ENCODE measurements around the gene TAP2. TPM values are rescaled to one million over a fixed set of nuclear protein-coding genes. Genes with fewer than 3 reads are reported as not detected.

The TAP2 gene
- polyA plus RNA-seq, 2 of the 4 experiments (the other 2 are of a cell fraction): 11.4 to 15.9 TPM

DNA sequence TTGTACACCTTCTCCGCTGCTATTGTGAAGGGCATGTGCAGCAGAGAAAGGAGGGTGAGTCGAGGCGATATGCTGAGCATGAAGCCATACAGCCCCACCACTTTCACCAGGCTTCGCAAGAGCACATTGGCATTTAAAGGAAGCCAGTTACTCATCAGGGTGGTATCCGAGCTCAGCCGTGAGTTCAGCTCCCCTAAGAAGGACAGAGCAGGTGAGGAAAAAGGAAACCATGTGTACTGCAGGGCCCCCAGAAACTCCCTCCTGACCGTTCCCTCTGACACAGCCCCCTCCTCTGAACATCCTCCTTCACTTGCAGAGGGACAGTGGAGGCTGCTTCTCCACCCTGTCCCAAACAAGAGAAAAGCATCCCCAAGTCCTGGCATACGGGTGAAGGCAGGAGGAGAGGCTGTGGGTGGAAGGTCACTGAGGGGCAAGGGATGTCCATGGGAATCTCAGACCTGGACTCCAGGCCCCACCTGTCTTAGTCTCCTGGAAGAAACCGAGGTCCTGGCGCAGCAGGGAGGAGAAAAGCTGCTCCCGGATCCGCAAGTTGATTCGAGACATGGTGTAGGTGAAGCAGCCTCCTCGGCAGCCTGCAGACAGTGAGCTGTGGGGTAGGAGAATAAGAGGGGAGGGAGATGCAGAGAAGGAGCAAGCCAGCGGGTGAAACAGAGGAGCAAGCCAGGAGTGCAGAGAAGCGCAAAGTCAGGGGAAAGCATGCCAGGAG, 3.2 kb downstream of the TAP2 start:
- Histone ChIP-seq H3K4me1 (peaks cover 5% of the 10 kb centered on the region; the same call in 1 of the 3 replicates), H3K4me3 (no peak overlapping the region), H3K27ac (no peak overlapping the region), H3K9me3 (no peaks in the 10 kb centered on the region), H3K4me2 (no peak overlapping the region)
- no peak for DNase-seq (ENCODE audit: low read depth in 1 of 2, low spot score in 1 of 2)
- TF ChIP-seq RCOR1 (IDR thresholded peaks at IDR 0.05; ENCODE audit: low read depth, low read length) (no peak), EHF (CRISPR knock-in tag; IDR thresholded peaks at IDR 0.05) (no peak), KDM1A (IDR thresholded peaks at IDR 0.05; ENCODE audit: low read depth) (no peak), MAFK (IDR thresholded peaks at IDR 0.05; ENCODE audit: partially characterized antibody) (no peak), FOXS1 (CRISPR knock-in tag; IDR thresholded peaks at IDR 0.05) (no peak), NR3C1 (IDR thresholded peaks at IDR 0.05) (no peak), FOSB (CRISPR knock-in tag; IDR thresholded peaks at IDR 0.05) (no peak), JUN (IDR thresholded peaks at IDR 0.05) (no peak)
- ATAC-seq: no peak
- CTCF ChIA-PET: interaction anchor here (1.3 kb wide), 1 partner anchor 18 kb away, joined by 5 read pairs; the partner anchor contains the start of genes PSMB9 and TAP1
- POLR2A ChIA-PET: no interaction called here
- no peak for FAIRE-seq
- WGBS (ENCODE audit: missing lambda C conversion rate): 87% methylated on average over 15 of the region's 16 CpGs

DNA sequence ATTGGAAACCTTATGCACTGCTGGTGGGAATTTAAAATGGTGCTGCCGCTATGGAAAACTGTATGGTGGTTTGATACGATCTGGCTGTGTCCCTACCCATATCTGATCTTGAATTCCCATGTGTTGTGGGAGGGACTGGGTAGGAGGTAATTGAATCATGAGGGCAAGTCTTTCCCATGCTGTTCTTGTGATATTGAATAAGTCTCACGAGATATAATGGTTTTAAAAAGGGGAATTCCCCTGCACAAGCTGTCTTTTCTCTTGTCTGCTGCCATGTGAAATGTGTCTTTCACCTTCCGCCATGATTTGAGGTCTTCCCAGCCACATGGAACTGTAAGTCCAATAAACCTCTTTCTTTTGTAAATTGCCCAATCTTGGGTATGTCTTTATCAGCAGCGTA, 4.9 kb downstream of the TAP2 start:
- no peak for ATAC-seq
- peaks cover 5% of the 10 kb centered on the region; the same call in 1 of the 3 replicates for H3K4me1 ChIP-seq
- no peak for FAIRE-seq
- H3K9me3 ChIP-seq: no peaks in the 10 kb centered on the region
- DNase-seq (ENCODE audit: low read depth in 1 of 2, low spot score in 1 of 2): no peak
- no peak overlapping the region for H3K4me2 ChIP-seq
- TF ChIP-seq, protein P1, sequence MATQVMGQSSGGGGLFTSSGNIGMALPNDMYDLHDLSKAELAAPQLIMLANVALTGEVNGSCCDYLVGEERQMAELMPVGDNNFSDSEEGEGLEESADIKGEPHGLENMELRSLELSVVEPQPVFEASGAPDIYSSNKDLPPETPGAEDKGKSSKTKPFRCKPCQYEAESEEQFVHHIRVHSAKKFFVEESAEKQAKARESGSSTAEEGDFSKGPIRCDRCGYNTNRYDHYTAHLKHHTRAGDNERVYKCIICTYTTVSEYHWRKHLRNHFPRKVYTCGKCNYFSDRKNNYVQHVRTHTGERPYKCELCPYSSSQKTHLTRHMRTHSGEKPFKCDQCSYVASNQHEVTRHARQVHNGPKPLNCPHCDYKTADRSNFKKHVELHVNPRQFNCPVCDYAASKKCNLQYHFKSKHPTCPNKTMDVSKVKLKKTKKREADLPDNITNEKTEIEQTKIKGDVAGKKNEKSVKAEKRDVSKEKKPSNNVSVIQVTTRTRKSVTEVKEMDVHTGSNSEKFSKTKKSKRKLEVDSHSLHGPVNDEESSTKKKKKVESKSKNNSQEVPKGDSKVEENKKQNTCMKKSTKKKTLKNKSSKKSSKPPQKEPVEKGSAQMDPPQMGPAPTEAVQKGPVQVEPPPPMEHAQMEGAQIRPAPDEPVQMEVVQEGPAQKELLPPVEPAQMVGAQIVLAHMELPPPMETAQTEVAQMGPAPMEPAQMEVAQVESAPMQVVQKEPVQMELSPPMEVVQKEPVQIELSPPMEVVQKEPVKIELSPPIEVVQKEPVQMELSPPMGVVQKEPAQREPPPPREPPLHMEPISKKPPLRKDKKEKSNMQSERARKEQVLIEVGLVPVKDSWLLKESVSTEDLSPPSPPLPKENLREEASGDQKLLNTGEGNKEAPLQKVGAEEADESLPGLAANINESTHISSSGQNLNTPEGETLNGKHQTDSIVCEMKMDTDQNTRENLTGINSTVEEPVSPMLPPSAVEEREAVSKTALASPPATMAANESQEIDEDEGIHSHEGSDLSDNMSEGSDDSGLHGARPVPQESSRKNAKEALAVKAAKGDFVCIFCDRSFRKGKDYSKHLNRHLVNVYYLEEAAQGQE (IDR thresholded peaks at IDR 0.05): no peak
- TF ChIP-seq MAFK (IDR thresholded peaks at IDR 0.05; ENCODE audit: partially characterized antibody) (no peak), ZFP36 (IDR thresholded peaks at IDR 0.05; ENCODE audit: borderline replicate concordance, partially characterized antibody) (no peak), RAD21 (conservative IDR thresholded peaks at IDR 0.05 in 1 of 2, IDR thresholded peaks at IDR 0.05 in 1 of 2) (no peak)
- TF ChIP-seq, protein P2, sequence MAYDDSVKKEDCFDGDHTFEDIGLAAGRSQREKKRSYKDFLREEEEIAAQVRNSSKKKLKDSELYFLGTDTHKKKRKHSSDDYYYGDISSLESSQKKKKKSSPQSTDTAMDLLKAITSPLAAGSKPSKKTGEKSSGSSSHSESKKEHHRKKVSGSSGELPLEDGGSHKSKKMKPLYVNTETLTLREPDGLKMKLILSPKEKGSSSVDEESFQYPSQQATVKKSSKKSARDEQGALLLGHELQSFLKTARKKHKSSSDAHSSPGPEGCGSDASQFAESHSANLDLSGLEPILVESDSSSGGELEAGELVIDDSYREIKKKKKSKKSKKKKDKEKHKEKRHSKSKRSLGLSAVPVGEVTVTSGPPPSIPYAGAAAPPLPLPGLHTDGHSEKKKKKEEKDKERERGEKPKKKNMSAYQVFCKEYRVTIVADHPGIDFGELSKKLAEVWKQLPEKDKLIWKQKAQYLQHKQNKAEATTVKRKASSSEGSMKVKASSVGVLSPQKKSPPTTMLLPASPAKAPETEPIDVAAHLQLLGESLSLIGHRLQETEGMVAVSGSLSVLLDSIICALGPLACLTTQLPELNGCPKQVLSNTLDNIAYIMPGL (CRISPR knock-in tag; IDR thresholded peaks at IDR 0.05; ENCODE audit: borderline replicate concordance): no peak
- CTCF ChIA-PET: interaction anchor here (1.4 to 1.5 kb wide), 2 partner anchors 34 to 151 kb away, joined by 4 to 5 read pairs; no protein-coding TSS in a partner anchor
- POLR2A ChIA-PET: no interaction called here
- no peak overlapping the region for H3K27ac ChIP-seq
- WGBS (ENCODE audit: missing lambda C conversion rate): 87% methylated on average over 5 of the region's 5 CpGs
- no peak overlapping the region for H3K4me3 ChIP-seq

DNA sequence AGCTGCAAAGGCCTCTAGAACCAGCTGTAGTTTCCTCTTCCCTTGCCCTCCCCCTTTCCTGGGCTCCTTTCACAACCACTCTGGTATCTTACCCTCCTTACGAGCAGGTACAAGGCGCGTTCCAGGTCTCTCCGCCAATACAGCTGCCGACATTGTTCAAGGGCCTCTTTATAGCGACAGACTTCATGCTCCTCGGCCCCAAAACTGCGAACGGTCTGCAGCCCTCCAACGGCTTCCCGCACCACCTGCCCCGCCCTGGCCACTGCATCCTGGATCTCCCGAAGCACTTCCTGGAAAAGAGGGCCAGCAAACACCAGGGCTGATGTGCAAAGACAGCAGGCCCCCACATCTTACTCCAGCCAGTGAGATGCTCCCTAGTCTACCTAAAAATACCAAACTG, 6.0 kb downstream of the TAP2 start:
- CTCF ChIA-PET: interaction anchor here (1.4 kb wide), 1 partner anchor 36 kb away, joined by 5 read pairs; no protein-coding TSS in a partner anchor
- 95% methylated on average over 13 of the region's 13 CpGs for WGBS (ENCODE audit: missing lambda C conversion rate)

More for the DNA sequence above, 6.0 kb downstream of the TAP2 start:
- no peak for DNase-seq (ENCODE audit: low read depth in 1 of 2, low spot score in 1 of 2)
- no peak for FAIRE-seq
- H3K27ac ChIP-seq: no peak overlapping the region
- POLR2A ChIA-PET: no interaction called here
- peaks cover 2% of the 10 kb centered on the region; the same call in 1 of the 3 replicates for H3K4me1 ChIP-seq
- TF ChIP-seq, protein P3, sequence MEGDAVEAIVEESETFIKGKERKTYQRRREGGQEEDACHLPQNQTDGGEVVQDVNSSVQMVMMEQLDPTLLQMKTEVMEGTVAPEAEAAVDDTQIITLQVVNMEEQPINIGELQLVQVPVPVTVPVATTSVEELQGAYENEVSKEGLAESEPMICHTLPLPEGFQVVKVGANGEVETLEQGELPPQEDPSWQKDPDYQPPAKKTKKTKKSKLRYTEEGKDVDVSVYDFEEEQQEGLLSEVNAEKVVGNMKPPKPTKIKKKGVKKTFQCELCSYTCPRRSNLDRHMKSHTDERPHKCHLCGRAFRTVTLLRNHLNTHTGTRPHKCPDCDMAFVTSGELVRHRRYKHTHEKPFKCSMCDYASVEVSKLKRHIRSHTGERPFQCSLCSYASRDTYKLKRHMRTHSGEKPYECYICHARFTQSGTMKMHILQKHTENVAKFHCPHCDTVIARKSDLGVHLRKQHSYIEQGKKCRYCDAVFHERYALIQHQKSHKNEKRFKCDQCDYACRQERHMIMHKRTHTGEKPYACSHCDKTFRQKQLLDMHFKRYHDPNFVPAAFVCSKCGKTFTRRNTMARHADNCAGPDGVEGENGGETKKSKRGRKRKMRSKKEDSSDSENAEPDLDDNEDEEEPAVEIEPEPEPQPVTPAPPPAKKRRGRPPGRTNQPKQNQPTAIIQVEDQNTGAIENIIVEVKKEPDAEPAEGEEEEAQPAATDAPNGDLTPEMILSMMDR (IDR thresholded peaks at IDR 0.05): no peak
- no peak for TF ChIP-seq EHF (CRISPR knock-in tag; IDR thresholded peaks at IDR 0.05)
- TF ChIP-seq, protein P4, sequence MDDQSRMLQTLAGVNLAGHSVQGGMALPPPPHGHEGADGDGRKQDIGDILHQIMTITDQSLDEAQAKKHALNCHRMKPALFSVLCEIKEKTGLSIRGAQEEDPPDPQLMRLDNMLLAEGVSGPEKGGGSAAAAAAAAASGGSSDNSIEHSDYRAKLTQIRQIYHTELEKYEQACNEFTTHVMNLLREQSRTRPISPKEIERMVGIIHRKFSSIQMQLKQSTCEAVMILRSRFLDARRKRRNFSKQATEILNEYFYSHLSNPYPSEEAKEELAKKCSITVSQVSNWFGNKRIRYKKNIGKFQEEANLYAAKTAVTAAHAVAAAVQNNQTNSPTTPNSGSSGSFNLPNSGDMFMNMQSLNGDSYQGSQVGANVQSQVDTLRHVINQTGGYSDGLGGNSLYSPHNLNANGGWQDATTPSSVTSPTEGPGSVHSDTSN (IDR thresholded peaks at IDR 0.05): no peak
- TF ChIP-seq CHD2 (IDR thresholded peaks at IDR 0.05; ENCODE audit: low read length, partially characterized antibody): no peak
- no peak for TF ChIP-seq JUNB (IDR thresholded peaks at IDR 0.05)
- TF ChIP-seq, protein P2 (CRISPR knock-in tag; IDR thresholded peaks at IDR 0.05; ENCODE audit: borderline replicate concordance): no peak
- TF ChIP-seq CBX2 (IDR thresholded peaks at IDR 0.05; ENCODE audit: borderline replicate concordance, low read depth): no peak
- no peak for TF ChIP-seq KDM1A (IDR thresholded peaks at IDR 0.05; ENCODE audit: low read depth)
- no peak for TF ChIP-seq NPAS2 (CRISPR knock-in tag; IDR thresholded peaks at IDR 0.05; ENCODE audit: borderline replicate concordance)
- no peak for TF ChIP-seq RARB (CRISPR knock-in tag; IDR thresholded peaks at IDR 0.05)
- no peak for TF ChIP-seq CBX8 (IDR thresholded peaks at IDR 0.05)
- no peak for TF ChIP-seq ZSCAN20 (CRISPR knock-in tag; IDR thresholded peaks at IDR 0.05)
- TF ChIP-seq BHLHE40 (IDR thresholded peaks at IDR 0.05; ENCODE audit: low read depth, low read length): no peak
- no peak for ATAC-seq
- H3K4me2 ChIP-seq: no peak overlapping the region
- no peaks in the 10 kb centered on the region for H3K9me3 ChIP-seq
- H3K4me3 ChIP-seq: no peak overlapping the region
